Measurements from ENCODE around the gene URI1.
"Not testable (repeated sequence)": the region's sequence is repeated elsewhere in the genome, so short reads cannot be mapped to it uniquely, and the experiment has no call there.

Gene URI1

GRCh38 chr19:30028118-30028991, 86.3 kb downstream of the URI1 start:
- no peak for DNase-seq

- no peak for DNase-seq
Measured at GRCh38 chr19:30028992-30029343, 86.9 kb downstream of the URI1 start.

GRCh38 chr19:30029721-30030510, 87.9 kb downstream of the URI1 start:
- no peak for DNase-seq

- no peak for DNase-seq
Measured at GRCh38 chr19:30034321-30034720, 92.3 kb downstream of the URI1 start.

GRCh38 chr19:30036154-30037129, 94.4 kb downstream of the URI1 start:
- no peak for DNase-seq

GRCh38 chr19:30037835-30038234, 95.8 kb downstream of the URI1 start:
- no peak for DNase-seq

GRCh38 chr19:30041931-30042330, 99.9 kb downstream of the URI1 start:
- DNase-seq, result not testable (repeated sequence)

GRCh38 chr19:30043008-30043407, 101.0 kb downstream of the URI1 start:
- not testable (repeated sequence) for DNase-seq

- no peak for DNase-seq
Measured at GRCh38 chr19:30044273-30045248, 102.5 kb downstream of the URI1 start.

GRCh38 chr19:30046522-30046921, 104.5 kb downstream of the URI1 start:
- DNase-seq, result no peak

- DNase-seq, result no peak
Measured at GRCh38 chr19:30047432-30047831, 105.4 kb downstream of the URI1 start.

- DNase-seq, result no peak
Measured at GRCh38 chr19:30049226-30049625, 107.2 kb downstream of the URI1 start.

GRCh38 chr19:30049846-30050667, 108.0 kb downstream of the URI1 start:
- DNase-seq, result no peak

GRCh38 chr19:30052122-30053075, 110.4 kb downstream of the URI1 start:
- DNase-seq, result no peak

GRCh38 chr19:30053558-30053957, 111.5 kb downstream of the URI1 start:
- DNase-seq, result no peak

GRCh38 chr19:30054210-30054609, 112.2 kb downstream of the URI1 start:
- DNase-seq, result no peak

GRCh38 chr19:30056580-30056979, 114.5 kb downstream of the URI1 start:
- no peak for DNase-seq

GRCh38 chr19:30059741-30060457, 117.9 kb downstream of the URI1 start:
- no peak for DNase-seq
